HG02870 (cell line): ENCODE data around the gene SNAP47.

ENCODE experiments used
- ATAC-seq: cut with Tn5 transposase; IDR thresholded peaks from one replicate; pipeline ENCODE4 v1.9.1; 2021; ENCODE audit warnings: mild to moderate bottlenecking, moderate library complexity; ENCODE audit not compliant: unreplicated experiment

The SNAP47 gene

GRCh38 chr1:227793948-227794816 is 58.9 kb downstream of the SNAP47 start:
- ATAC-seq: no peak

GRCh38 chr1:227794817-227795192 is 59.6 kb downstream of the SNAP47 start:
- ATAC-seq: no peak

GRCh38 chr1:227795732-227796131 is 60.5 kb downstream of the SNAP47 start:
- no peak for ATAC-seq

- no peak for ATAC-seq
Observed at GRCh38 chr1:227796359-227796915, 61.2 kb downstream of the SNAP47 start.

- no peak for ATAC-seq
Observed at GRCh38 chr1:227797144-227797543, 61.9 kb downstream of the SNAP47 start.

- no peak for ATAC-seq
Observed at GRCh38 chr1:227797625-227798024, 62.4 kb downstream of the SNAP47 start.

- no peak for ATAC-seq
Observed at GRCh38 chr1:227798078-227798802, 63.0 kb downstream of the SNAP47 start.

- ATAC-seq: no peak
Observed at GRCh38 chr1:227799756-227800155, 64.5 kb downstream of the SNAP47 start.

- ATAC-seq: no peak
Observed at GRCh38 chr1:227803933-227804332, 68.7 kb downstream of the SNAP47 start.

GRCh38 chr1:227805606-227806197 is 70.5 kb downstream of the SNAP47 start:
- ATAC-seq: no peak

GRCh38 chr1:227808566-227808965 is 73.3 kb downstream of the SNAP47 start:
- no peak for ATAC-seq

GRCh38 chr1:227809026-227809425 is 73.8 kb downstream of the SNAP47 start:
- ATAC-seq: no peak

GRCh38 chr1:227813962-227814361 is 78.7 kb downstream of the SNAP47 start:
- ATAC-seq: no peak

GRCh38 chr1:227815468-227816409 is 80.5 kb downstream of the SNAP47 start, which contains the start of gene PRSS38:
PRSS38 (plus strand) TSS chr1:227815675; CDS start chr1:227815717, 42 bp downstream.
- ATAC-seq: no peak

GRCh38 chr1:227816750-227817446 is 81.7 kb downstream of the SNAP47 start:
- ATAC-seq: no peak

GRCh38 chr1:227823537-227823936 is 88.3 kb downstream of the SNAP47 start:
- no peak for ATAC-seq

- ATAC-seq: no peak
Observed at GRCh38 chr1:227824204-227824603, 89.0 kb downstream of the SNAP47 start.

GRCh38 chr1:227828786-227829185 is 93.6 kb downstream of the SNAP47 start:
- no peak for ATAC-seq
